ENCODE results near the gene JAKMIP3. TPM values are rescaled to one million over a fixed set of nuclear protein-coding genes. Genes with fewer than 3 reads are reported as not detected.

JAKMIP3 gene
- total and polyA plus RNA-seq, 10 of the 15 experiments (the other 5 are each of a cell fraction or from before 2014, with no cell fraction given): 0.01 TPM; not detected in 7

DNA sequence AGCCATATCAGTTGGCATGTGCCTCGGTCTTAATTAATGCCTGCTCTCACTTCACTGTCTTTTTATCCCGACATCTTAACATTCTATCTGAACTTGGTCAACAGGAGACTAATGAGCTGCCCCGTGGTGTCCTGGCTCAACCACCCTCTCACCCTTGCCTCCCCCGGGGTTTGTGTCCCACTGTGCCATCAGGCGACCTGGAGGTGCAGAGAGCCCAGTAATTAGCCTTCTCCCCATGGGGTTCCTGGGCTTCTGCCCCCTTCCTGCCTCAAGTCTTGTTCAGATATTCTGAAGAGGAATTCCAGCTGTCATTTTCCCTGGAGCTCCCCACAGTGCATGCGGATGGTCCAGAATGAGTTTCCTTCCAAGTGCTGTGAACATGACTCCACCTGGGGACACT is 10.1 kb upstream of the JAKMIP3 start:
- POLR2A ChIA-PET: no interaction called here
- H3K27me3 ChIP-seq (replicated peaks in 1 of 2; ENCODE audit: control insufficient read depth in 2 of 2, insufficient read depth in 2 of 2, low read length in 1 of 2): no peaks in the 10 kb centered on the region
- no peaks in the 10 kb centered on the region for H4K20me1 ChIP-seq (ENCODE audit: control insufficient read depth, insufficient read depth)
- BruUV-seq (replicated peaks): no TSS peak
- H3K36me3 ChIP-seq (ENCODE audit: control insufficient read depth in 2 of 2, insufficient read depth in 2 of 2, low read length in 1 of 2): no peaks in the 10 kb centered on the region
- no peak for FAIRE-seq
- no peaks in the 10 kb centered on the region for H3K4me1 ChIP-seq (ENCODE audit: control insufficient read depth, insufficient read depth, low read length)
- DNase-seq (ENCODE audit: low read depth, low spot score): no peak
- H3K4me3 ChIP-seq: no peak overlapping the region
- no peak overlapping the region for H2AFZ ChIP-seq (ENCODE audit: control insufficient read depth, low read depth, low read length)
- intact Hi-C loops (cut with micrococcal nuclease; ENCODE audit: unreplicated experiment): no loop called here
- no peak overlapping the region for H3K27ac ChIP-seq (ENCODE audit: control insufficient read depth, insufficient read depth)
- in situ Hi-C loops (cut with MboI): no loop called here
- RAD21 ChIA-PET (ENCODE audit: unreplicated experiment): no interaction called here
- H3K9me3 ChIP-seq (replicated peaks; ENCODE audit: control insufficient read depth, insufficient read depth, low read length): peaks cover 4% of the 10 kb centered on the region; the same call in 1 of the 3 replicates
- ATAC-seq: no peak
- H3K9ac ChIP-seq (ENCODE audit: control insufficient read depth, insufficient read depth, low read length): no peak overlapping the region
- SMC1A ChIA-PET (ENCODE audit: uncharacterized antibody, unreplicated experiment): no interaction called here
- no peak overlapping the region for H3K4me2 ChIP-seq (ENCODE audit: control insufficient read depth, insufficient read depth)
- CTCF ChIA-PET: no interaction called here
- 32% methylated on average over 6 of the region's 6 CpGs for WGBS (ENCODE audit: insufficient coverage, insufficient replicate concordance, low lambda C conversion rate, missing lambda C conversion rate)
- no peaks in the 10 kb centered on the region for H3K79me2 ChIP-seq (ENCODE audit: control insufficient read depth, insufficient read depth, low read length)
- TF ChIP-seq BHLHE40 (IDR thresholded peaks at IDR 0.05; ENCODE audit: borderline replicate concordance in 1 of 2, low read depth in 2 of 2, low read length in 1 of 2) (no peak), CBFB (IDR thresholded peaks at IDR 0.05; ENCODE audit: low read depth) (no peak), SIX5 (IDR thresholded peaks at IDR 0.05; ENCODE audit: low read depth, low read length, severe bottlenecking) (no peak), ZNF622 (IDR thresholded peaks at IDR 0.05) (no peak), HDAC6 (IDR thresholded peaks at IDR 0.05; ENCODE audit: unreplicated experiment) (no peak), ZNF24 (IDR thresholded peaks at IDR 0.05) (no peak), GABPA (IDR thresholded peaks at IDR 0.05; ENCODE audit: low read depth) (no peak), ZNF207 (IDR thresholded peaks at IDR 0.05; ENCODE audit: borderline replicate concordance) (no peak)
- TF ChIP-seq, protein P1, sequence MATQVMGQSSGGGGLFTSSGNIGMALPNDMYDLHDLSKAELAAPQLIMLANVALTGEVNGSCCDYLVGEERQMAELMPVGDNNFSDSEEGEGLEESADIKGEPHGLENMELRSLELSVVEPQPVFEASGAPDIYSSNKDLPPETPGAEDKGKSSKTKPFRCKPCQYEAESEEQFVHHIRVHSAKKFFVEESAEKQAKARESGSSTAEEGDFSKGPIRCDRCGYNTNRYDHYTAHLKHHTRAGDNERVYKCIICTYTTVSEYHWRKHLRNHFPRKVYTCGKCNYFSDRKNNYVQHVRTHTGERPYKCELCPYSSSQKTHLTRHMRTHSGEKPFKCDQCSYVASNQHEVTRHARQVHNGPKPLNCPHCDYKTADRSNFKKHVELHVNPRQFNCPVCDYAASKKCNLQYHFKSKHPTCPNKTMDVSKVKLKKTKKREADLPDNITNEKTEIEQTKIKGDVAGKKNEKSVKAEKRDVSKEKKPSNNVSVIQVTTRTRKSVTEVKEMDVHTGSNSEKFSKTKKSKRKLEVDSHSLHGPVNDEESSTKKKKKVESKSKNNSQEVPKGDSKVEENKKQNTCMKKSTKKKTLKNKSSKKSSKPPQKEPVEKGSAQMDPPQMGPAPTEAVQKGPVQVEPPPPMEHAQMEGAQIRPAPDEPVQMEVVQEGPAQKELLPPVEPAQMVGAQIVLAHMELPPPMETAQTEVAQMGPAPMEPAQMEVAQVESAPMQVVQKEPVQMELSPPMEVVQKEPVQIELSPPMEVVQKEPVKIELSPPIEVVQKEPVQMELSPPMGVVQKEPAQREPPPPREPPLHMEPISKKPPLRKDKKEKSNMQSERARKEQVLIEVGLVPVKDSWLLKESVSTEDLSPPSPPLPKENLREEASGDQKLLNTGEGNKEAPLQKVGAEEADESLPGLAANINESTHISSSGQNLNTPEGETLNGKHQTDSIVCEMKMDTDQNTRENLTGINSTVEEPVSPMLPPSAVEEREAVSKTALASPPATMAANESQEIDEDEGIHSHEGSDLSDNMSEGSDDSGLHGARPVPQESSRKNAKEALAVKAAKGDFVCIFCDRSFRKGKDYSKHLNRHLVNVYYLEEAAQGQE (IDR thresholded peaks at IDR 0.05; ENCODE audit: low read depth, low read length): no peak
- TF ChIP-seq, protein P2, sequence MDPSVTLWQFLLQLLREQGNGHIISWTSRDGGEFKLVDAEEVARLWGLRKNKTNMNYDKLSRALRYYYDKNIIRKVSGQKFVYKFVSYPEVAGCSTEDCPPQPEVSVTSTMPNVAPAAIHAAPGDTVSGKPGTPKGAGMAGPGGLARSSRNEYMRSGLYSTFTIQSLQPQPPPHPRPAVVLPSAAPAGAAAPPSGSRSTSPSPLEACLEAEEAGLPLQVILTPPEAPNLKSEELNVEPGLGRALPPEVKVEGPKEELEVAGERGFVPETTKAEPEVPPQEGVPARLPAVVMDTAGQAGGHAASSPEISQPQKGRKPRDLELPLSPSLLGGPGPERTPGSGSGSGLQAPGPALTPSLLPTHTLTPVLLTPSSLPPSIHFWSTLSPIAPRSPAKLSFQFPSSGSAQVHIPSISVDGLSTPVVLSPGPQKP (IDR thresholded peaks at IDR 0.05; ENCODE audit: low read depth, low read length): no peak

Data from GM12878 (cell line).